H1 (cell line): ENCODE results near the gene TOB2. TPM values are rescaled to one million over a fixed set of nuclear protein-coding genes. Genes with fewer than 3 reads are reported as not detected.

Experiments
- CTCF ChIA-PET: fragments of 300-600 bp; sonication (Branson Sonifier 250); formaldehyde crosslinking; loops from one replicate; lab custom pipeline; 2021; ENCODE audit not compliant: partially characterized antibody; lab: Charles Lee
- POLR2A ChIA-PET: fragments of 300-600 bp; sonication (Branson Sonifier 250); formaldehyde crosslinking; loops from one replicate; lab custom pipeline; 2021; ENCODE audit warnings: inconsistent platforms; ENCODE audit not compliant: partially characterized antibody; lab: Charles Lee
- DNase-seq, 2 experiments: peaks; one replicate each; pipeline versions ENCODE4 v3.0.0 to v3.0.0-alpha.2; 2010 to 2022; ENCODE audit warnings: low spot score in 2 of 2, low read depth in 1 of 2, mixed read lengths in 1 of 2
- FAIRE-seq: peaks from 2 replicates; lab custom pipeline; 2011; peaks lifted over from hg19 to GRCh38; lab: Jason Lieb, UNC
- H2AFZ ChIP-seq: 2 replicates; pipeline ENCODE4 v1.8.1; 2012; ENCODE audit warnings: low read length, inconsistent platforms
- H2AK5ac ChIP-seq: 2 replicates; pipeline ENCODE4 v1.6.1; 2013; ENCODE audit warnings: low read depth, low read length
- H2BK120ac ChIP-seq: replicated peaks from 2 replicates; pipeline ENCODE3; 2013; ENCODE audit warnings: low read depth, low read length, inconsistent platforms
- H2BK12ac ChIP-seq: 2 replicates; pipeline ENCODE4 v1.6.1; 2013; ENCODE audit warnings: low read depth, low read length
- H2BK15ac ChIP-seq: 2 replicates; pipeline ENCODE4 v1.6.1; 2013; ENCODE audit warnings: low read length
- H2BK20ac ChIP-seq: 2 replicates; pipeline ENCODE4 v1.6.1; 2013; ENCODE audit warnings: low read length
- H2BK5ac ChIP-seq: 2 replicates; pipeline ENCODE4 v1.6.1; 2013; ENCODE audit warnings: low read depth, low read length
- H3K14ac ChIP-seq: 2 replicates; pipeline ENCODE4 v1.6.1; 2013; ENCODE audit warnings: inconsistent platforms; ENCODE audit not compliant: insufficient read length
- H3K18ac ChIP-seq: 2 replicates; pipeline ENCODE4 v1.6.1; 2013; ENCODE audit warnings: low read length; ENCODE audit errors: extremely low read depth
- H3K23ac ChIP-seq: 2 replicates; pipeline ENCODE4 v1.6.1; 2013; ENCODE audit warnings: inconsistent platforms; ENCODE audit not compliant: insufficient read length
- H3K23me2 ChIP-seq: 2 replicates; pipeline ENCODE4 v1.6.1; 2013; ENCODE audit warnings: low read depth, low read length
- H3K27ac ChIP-seq: 2 replicates; pipeline ENCODE4 v1.6.1; 2011; ENCODE audit warnings: low read depth, low read length, inconsistent platforms
- H3K27me3 ChIP-seq, 4 experiments: replicated peaks in 1 of 4; 1 replicate in 1 of 4; 2 replicates in 3 of 4; pipeline versions ENCODE4 v1.6.1 to v1.8.1; 2011 to 2013; ENCODE audit warnings: low read length in 3 of 4, mild to moderate bottlenecking in 3 of 4, inconsistent platforms in 2 of 4, mixed read lengths in 2 of 4, moderate library complexity in 1 of 4; ENCODE audit not compliant: control insufficient read depth in 3 of 4, insufficient read depth in 3 of 4; ENCODE audit errors: extremely low read depth in 1 of 4
- H3K36me3 ChIP-seq, 4 experiments: 2 replicates each; pipeline versions ENCODE4 v1.6.1 to v1.8.1; 2011 to 2013; ENCODE audit warnings: mild to moderate bottlenecking in 4 of 4, low read length in 3 of 4, moderate library complexity in 2 of 4, control low read depth in 1 of 4, inconsistent platforms in 1 of 4; ENCODE audit not compliant: insufficient read depth in 4 of 4, control insufficient read depth in 2 of 4
- H3K4ac ChIP-seq: replicated peaks from 2 replicates; pipeline ENCODE3; 2013; ENCODE audit warnings: low read length, low read depth, mixed read lengths, inconsistent platforms; ENCODE audit not compliant: insufficient read length
- H3K4me1 ChIP-seq, 4 experiments: replicated peaks in 1 of 4; 1 replicate in 1 of 4; 2 replicates in 3 of 4; pipeline versions ENCODE4 v1.6.1 to v1.8.1; 2011 to 2013; ENCODE audit warnings: low read length in 3 of 4, inconsistent platforms in 2 of 4, mixed read lengths in 1 of 4; ENCODE audit not compliant: insufficient read depth in 4 of 4, control insufficient read depth in 3 of 4
- H3K4me2 ChIP-seq, 2 experiments: 2 replicates each; pipeline versions ENCODE4 v1.6.1 to v1.8.1; 2011 to 2013; ENCODE audit warnings: low read depth in 2 of 2, low read length in 2 of 2, control low read depth in 1 of 2, inconsistent platforms in 1 of 2, mild to moderate bottlenecking in 1 of 2; ENCODE audit not compliant: insufficient read depth in 1 of 2
- H3K4me3 ChIP-seq, 4 experiments: fragments of 200-600, 300-600 bp in 1 of 4; sonication (generic), shearing (Covaris generic), sonication (Bioruptor Twin) in 1 of 4; 2 replicates each; pipeline versions ENCODE4 v1.5.1 to v1.8.1; 2011 to 2016; ENCODE audit warnings: low read length in 4 of 4, low read depth in 3 of 4, control low read depth in 2 of 4, inconsistent platforms in 2 of 4, mild to moderate bottlenecking in 2 of 4, mixed read lengths in 1 of 4, moderate library complexity in 1 of 4; ENCODE audit not compliant: insufficient read depth in 2 of 4; ENCODE audit errors: extremely low read depth in 1 of 4
- H3K56ac ChIP-seq: replicated peaks from 2 replicates; pipeline ENCODE3; 2013; ENCODE audit warnings: low read depth, mild to moderate bottlenecking, mixed read lengths, low read length, inconsistent platforms; ENCODE audit not compliant: insufficient read length
- H3K79me1 ChIP-seq: 2 replicates; pipeline ENCODE4 v1.6.1; 2013; ENCODE audit warnings: low read depth, low read length, control low read depth
- H3K79me2 ChIP-seq, 2 experiments: 2 replicates each; pipeline versions ENCODE4 v1.6.1 to v1.8.1; 2012 to 2013; ENCODE audit warnings: low read length in 2 of 2, mild to moderate bottlenecking in 2 of 2, inconsistent platforms in 1 of 2; ENCODE audit not compliant: insufficient read depth in 2 of 2, control insufficient read depth in 1 of 2
- H3K9ac ChIP-seq, 4 experiments: replicated peaks in 1 of 4; 1 replicate in 1 of 4; 2 replicates in 3 of 4; pipeline versions ENCODE4 v1.6.1 to v1.8.1; 2011 to 2013; ENCODE audit warnings: low read depth in 3 of 4, low read length in 3 of 4, control low read depth in 2 of 4, mild to moderate bottlenecking in 2 of 4, moderate library complexity in 2 of 4, inconsistent platforms in 1 of 4; ENCODE audit errors: extremely low read depth in 1 of 4
- H3K9me3 ChIP-seq, 2 experiments: 2 replicates each; pipeline versions ENCODE4 v1.6.1 to v1.8.1; 2012 to 2013; ENCODE audit warnings: mild to moderate bottlenecking in 2 of 2, moderate library complexity in 2 of 2, control low read depth in 1 of 2, inconsistent platforms in 1 of 2, low read depth in 1 of 2, low read length in 1 of 2, mixed read lengths in 1 of 2; ENCODE audit not compliant: insufficient read depth in 2 of 2
- H4K20me1 ChIP-seq, 2 experiments: replicated peaks in 1 of 2; 2 replicates each; pipeline versions ENCODE3 to v1.8.1; 2011 to 2013; ENCODE audit warnings: inconsistent platforms in 2 of 2, low read length in 2 of 2, mild to moderate bottlenecking in 1 of 2; ENCODE audit not compliant: insufficient read depth in 2 of 2, control insufficient read depth in 1 of 2
- H4K5ac ChIP-seq: 2 replicates; pipeline ENCODE4 v1.6.1; 2013; ENCODE audit warnings: low read length, low read depth, mixed read lengths, inconsistent platforms; ENCODE audit not compliant: insufficient read length
- H4K8ac ChIP-seq: 2 replicates; pipeline ENCODE4 v1.8.0; 2013; ENCODE audit warnings: mild to moderate bottlenecking, moderate library complexity, low read length, inconsistent platforms; ENCODE audit not compliant: insufficient read depth; ENCODE audit errors: extremely low read depth
- H4K91ac ChIP-seq: replicated peaks from 2 replicates; pipeline ENCODE3; 2013; ENCODE audit warnings: low read length, mixed read lengths, inconsistent platforms; ENCODE audit not compliant: insufficient read length
- MAFK ChIP-seq: IDR thresholded peaks from 2 replicates; pipeline ENCODE4 v1.6.1; 2012; ENCODE audit warnings: low read depth, mild to moderate bottlenecking, improper control_type of control experiment, low read length
- PHF8 ChIP-seq: fragments of 200-600 bp; sonication (generic); conservative IDR thresholded peaks from 2 replicates; pipeline ENCODE4 v1.7.1; 2012; ENCODE audit warnings: low read depth, mild to moderate bottlenecking, inconsistent platforms, low read length, moderate library complexity
- RBBP5 ChIP-seq: IDR thresholded peaks from 2 replicates; pipeline ENCODE4 v1.7.1; 2012; ENCODE audit warnings: low read depth, mild to moderate bottlenecking, inconsistent platforms, low read length, moderate library complexity, borderline replicate concordance
- polyA plus RNA-seq, 7 experiments: library from polyadenylated mRNA; depleted of rRNA in 3 of 7; stranded (reverse) in 5 of 7; unstranded in 2 of 7; fragments of >200 nt in 5 of 7; fragments of 200-250 nt in 2 of 7; gene quantifications; 1 replicate in 5 of 7; 2 replicates in 1 of 7; 4 replicates in 1 of 7; pipeline versions ENCODE4 v1.2.1 to v1.2.3, GENCODE V29; 2011 to 2013; ENCODE audit warnings: missing spikeins in 2 of 7, mixed read lengths in 2 of 7
- total RNA-seq: library from RNA; stranded (reverse); fragmentation: NEBNext Ultra II Directional; extraction: Animal tissue kit (Norgen Biotek cat#: 25700); gene quantifications from 2 replicates; pipeline ENCODE4 v1.2.1, GENCODE V29; 2021

Gene TOB2
- total and polyA plus RNA-seq, 2 of the 8 experiments (the other 6 are each of a cell fraction or from before 2014, with no cell fraction given): 27.0 to 54.1 TPM

DNA sequence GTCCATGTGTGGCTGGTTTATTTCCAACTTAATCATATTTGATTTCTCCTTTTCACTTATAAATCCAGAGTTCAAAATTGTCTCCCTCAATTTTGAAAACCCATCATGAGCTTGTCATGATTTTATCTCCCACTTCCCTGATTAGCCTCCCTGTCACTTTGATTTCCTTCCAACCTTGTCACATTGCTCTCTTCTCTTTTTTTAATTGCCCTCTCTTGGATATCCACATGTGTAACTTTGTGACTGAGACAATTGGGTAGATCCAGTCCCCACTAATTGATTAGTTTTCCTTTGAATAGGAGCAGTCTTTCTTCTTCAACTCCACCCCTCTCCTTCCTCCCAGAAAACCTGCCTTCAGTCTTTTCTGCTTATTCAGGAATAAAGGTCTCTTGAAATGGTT, 62.5 kb downstream of the TOB2 start:
- POLR2A ChIA-PET: interaction anchor here (0.7 to 4.6 kb wide), 8 partner anchors 9 to 97 kb away, joined by 3 to 55 read pairs (median 3); partner anchors contain the start of genes PHF5A and TOB2

More for the DNA sequence above, 62.5 kb downstream of the TOB2 start:
- Histone ChIP-seq H2BK5ac (no peak overlapping the region), H3K23ac (no peak overlapping the region), H2BK12ac (no peak overlapping the region), H3K4me1 (peaks cover 2 to 10% (median 5%) of the 10 kb centered on the region in 4 experiments), H4K20me1 (peaks cover 3% of the 10 kb centered on the region in 2 experiments), H2BK15ac (no peak overlapping the region), H4K91ac (no peak overlapping the region), H3K56ac (no peak overlapping the region), H3K18ac (no peak overlapping the region), H3K79me2 (no peaks in the 10 kb centered on the region; a peak in 1 of 4 replicates), H3K27me3 (no peaks in the 10 kb centered on the region), H2AK5ac (no peak overlapping the region), H4K5ac (no peak overlapping the region), H3K27ac (no peak overlapping the region), H3K79me1 (no peaks in the 10 kb centered on the region; the same call in 1 of the 2 replicates), H2BK20ac (no peak overlapping the region), H3K4ac (no peak overlapping the region), H2BK120ac (no peak overlapping the region), H3K4me3 (no peak overlapping the region), H3K23me2 (peaks cover 9% of the 10 kb centered on the region), H3K9ac (no peak overlapping the region), H3K4me2 (peak overlapping the region in 1 of 2 experiments; percentile 89; a peak in 1 of 4 replicates), H2AFZ (no peak overlapping the region), H3K14ac (no peak overlapping the region), H4K8ac (no peak overlapping the region), H3K36me3 (peaks cover 0 to 10% (median 6%) of the 10 kb centered on the region in 4 experiments; a peak in 6 of 8 replicates), H3K9me3 (no peaks in the 10 kb centered on the region)
- CTCF ChIA-PET: interaction anchor here (2.5 to 3.7 kb wide), 2 partner anchors 19 to 134 kb away, joined by 10 to 11 read pairs; no protein-coding TSS in a partner anchor
- DNase-seq (no peak), FAIRE-seq (no peak)
- TF ChIP-seq PHF8: no peak
- no peak for TF ChIP-seq RBBP5
- TF ChIP-seq MAFK: no peak

Other genes starting within 250 kb of the TOB2 start
- gene L3MBTL2, start 241.5 kb downstream of the TOB2 start, total RNA-seq: 23.9 and 24.4 TPM in 2 replicates
- 24.9 and 30.1 TPM in 2 replicates for gene L3MBTL2, start 241.5 kb downstream of the TOB2 start, polyA plus RNA-seq (2011; rRNA removed)
- gene CHADL, start 205.9 kb downstream of the TOB2 start, total RNA-seq: 0.78 and 0.84 TPM in 2 replicates
- 1.4 and 2.2 TPM in 2 replicates for gene CHADL, start 205.9 kb downstream of the TOB2 start, polyA plus RNA-seq (2011; rRNA removed)
- 171 and 176 TPM in 2 replicates for gene RANGAP1, start 160.6 kb downstream of the TOB2 start, total RNA-seq
- 121 and 190 TPM in 2 replicates for gene RANGAP1, start 160.6 kb downstream of the TOB2 start, polyA plus RNA-seq (2011; rRNA removed)
- gene ZC3H7B, start 145.3 kb downstream of the TOB2 start, total RNA-seq: 77.3 and 78.6 TPM in 2 replicates
- 35.5 and 57.5 TPM in 2 replicates for gene ZC3H7B, start 145.3 kb downstream of the TOB2 start, polyA plus RNA-seq (2011; rRNA removed)
- gene TEF, start 64.9 kb downstream of the TOB2 start, total RNA-seq: 7.4 and 8.9 TPM in 2 replicates
- 9.0 and 14.3 TPM in 2 replicates for gene TEF, start 64.9 kb downstream of the TOB2 start, polyA plus RNA-seq (2011; rRNA removed)
- gene PHF5A, start 21.9 kb upstream of the TOB2 start, total RNA-seq: 109 and 135 TPM in 2 replicates
- 96.7 and 119 TPM in 2 replicates for gene PHF5A, start 21.9 kb upstream of the TOB2 start, polyA plus RNA-seq (2011; rRNA removed)
- gene ACO2, start 22.3 kb upstream of the TOB2 start, total RNA-seq: 72.4 and 75.4 TPM in 2 replicates
- gene ACO2, start 22.3 kb upstream of the TOB2 start, polyA plus RNA-seq (2011; rRNA removed): 52.8 and 74.1 TPM in 2 replicates
- 34.5 and 39.2 TPM in 2 replicates for gene POLR3H, start 97.7 kb upstream of the TOB2 start, total RNA-seq
- 29.7 and 34.0 TPM in 2 replicates for gene POLR3H, start 97.7 kb upstream of the TOB2 start, polyA plus RNA-seq (2011; rRNA removed)
- gene CSDC2, start 114.2 kb upstream of the TOB2 start, total RNA-seq: 2.3 and 2.6 TPM in 2 replicates
- gene CSDC2, start 114.2 kb upstream of the TOB2 start, polyA plus RNA-seq (2011; rRNA removed): 2.0 and 3.2 TPM in 2 replicates
- 10.8 and 11.3 TPM in 2 replicates for gene PMM1, start 143.0 kb upstream of the TOB2 start, total RNA-seq
- gene PMM1, start 143.0 kb upstream of the TOB2 start, polyA plus RNA-seq (2011; rRNA removed): 20.0 and 27.3 TPM in 2 replicates
- gene DESI1, start 174.2 kb upstream of the TOB2 start, total RNA-seq: 33.7 and 34.3 TPM in 2 replicates
- 27.6 and 31.2 TPM in 2 replicates for gene DESI1, start 174.2 kb upstream of the TOB2 start, polyA plus RNA-seq (2011; rRNA removed)
- gene XRCC6, start 174.5 kb upstream of the TOB2 start, total RNA-seq: 488 and 490 TPM in 2 replicates
- 150 and 157 TPM in 2 replicates for gene XRCC6, start 174.5 kb upstream of the TOB2 start, polyA plus RNA-seq (2011; rRNA removed)
- 214 and 241 TPM in 2 replicates for gene SNU13, start 242.1 kb upstream of the TOB2 start, total RNA-seq
- 227 and 281 TPM in 2 replicates for gene SNU13, start 242.1 kb upstream of the TOB2 start, polyA plus RNA-seq (2011; rRNA removed)